ENCODE data around the gene SETD4.

GRCh38 chr21:36023092-36023480 lies 37.2 kb downstream of the SETD4 start:
- no peak for TF ChIP-seq CTCF (IDR thresholded peaks at IDR 0.05)
- no peak for TF ChIP-seq POLR2AphosphoS5 (IDR thresholded peaks at IDR 0.05; ENCODE audit: low read depth, low read length)
